ENCODE measurements around the gene PLAAT4. TPM values are rescaled to one million over a fixed set of nuclear protein-coding genes. Genes with fewer than 3 reads are reported as not detected.

Gene PLAAT4
- total RNA-seq, 2 donors from 2014 or later, result 80.8 to 110 TPM

GRCh38 chr11:63504054-63504453, 32.6 kb upstream of the PLAAT4 start:
- H3K27ac Mint-ChIP-seq, result no peak overlapping the region
- DNase-seq (no peak), ATAC-seq (no peak)
- peaks cover 5% of the 10 kb centered on the region for H3K36me3 Mint-ChIP-seq (ENCODE audit: low read depth)
- H3K4me1 Mint-ChIP-seq, result peaks cover 4% of the 10 kb centered on the region
- no peaks in the 10 kb centered on the region for H3K9me3 ChIP-seq (ENCODE audit: control insufficient read depth, low read length, poor library complexity, severe bottlenecking)
- no peak overlapping the region for H3K4me3 Mint-ChIP-seq
- H3K27me3 Mint-ChIP-seq, result no peaks in the 10 kb centered on the region

- no peaks in the 10 kb centered on the region for H3K9me3 ChIP-seq (ENCODE audit: control insufficient read depth, low read length, poor library complexity, severe bottlenecking)
- H3K4me1 Mint-ChIP-seq, result peaks cover 4% of the 10 kb centered on the region
- H3K4me3 Mint-ChIP-seq, result no peak overlapping the region
- no peak for ATAC-seq
- H3K27me3 Mint-ChIP-seq, result no peaks in the 10 kb centered on the region
- H3K27ac Mint-ChIP-seq, result peak overlapping the region; percentile 59
- H3K36me3 Mint-ChIP-seq (ENCODE audit: low read depth), result peaks cover 5% of the 10 kb centered on the region
- no peak for DNase-seq
Observed at GRCh38 chr11:63504933-63505586, 31.5 kb upstream of the PLAAT4 start.

- H3K9me3 ChIP-seq (ENCODE audit: control insufficient read depth, low read length, poor library complexity, severe bottlenecking), result no peaks in the 10 kb centered on the region
- DNase-seq (no peak), ATAC-seq (no peak)
- no peaks in the 10 kb centered on the region for H3K27me3 Mint-ChIP-seq
- no peaks in the 10 kb centered on the region for H3K36me3 Mint-ChIP-seq (ENCODE audit: low read depth)
- H3K4me3 Mint-ChIP-seq, result no peak within 1 kb of the TSS
- peak within 1 kb of the TSS; percentile 59 for H3K27ac Mint-ChIP-seq
- H3K4me1 Mint-ChIP-seq, result peaks cover 4% of the 10 kb centered on the region
Observed at GRCh38 chr11:63505857-63506528, 30.6 kb upstream of the PLAAT4 start, which contains the start of gene LGALS12. Gene LGALS12 (plus strand): TSS chr11:63506084. CDS start chr11:63506459, 375 bp downstream.

GRCh38 chr11:63506876-63507275, 29.7 kb upstream of the PLAAT4 start:
- no peaks in the 10 kb centered on the region for H3K9me3 ChIP-seq (ENCODE audit: control insufficient read depth, low read length, poor library complexity, severe bottlenecking)
- H3K27me3 Mint-ChIP-seq, result no peaks in the 10 kb centered on the region
- no peak for ATAC-seq
- peak overlapping the region; percentile 27 for H3K27ac Mint-ChIP-seq
- no peaks in the 10 kb centered on the region for H3K36me3 Mint-ChIP-seq (ENCODE audit: low read depth)
- DNase-seq, result no peak
- H3K4me3 Mint-ChIP-seq, result no peak overlapping the region
- H3K4me1 Mint-ChIP-seq, result peaks cover 4% of the 10 kb centered on the region

GRCh38 chr11:63507511-63507910, 29.1 kb upstream of the PLAAT4 start:
- DNase-seq (no peak), ATAC-seq (no peak)
- no peaks in the 10 kb centered on the region for H3K27me3 Mint-ChIP-seq
- H3K4me3 Mint-ChIP-seq, result no peak overlapping the region
- peak overlapping the region; percentile 27 for H3K27ac Mint-ChIP-seq
- no peaks in the 10 kb centered on the region for H3K36me3 Mint-ChIP-seq (ENCODE audit: low read depth)
- H3K9me3 ChIP-seq (ENCODE audit: control insufficient read depth, low read length, poor library complexity, severe bottlenecking), result no peaks in the 10 kb centered on the region
- H3K4me1 Mint-ChIP-seq, result peaks cover 4% of the 10 kb centered on the region

GRCh38 chr11:63508009-63508408, 28.6 kb upstream of the PLAAT4 start:
- H3K4me3 Mint-ChIP-seq, result no peak overlapping the region
- peak; percentile 39 for ATAC-seq
- peaks cover 4% of the 10 kb centered on the region for H3K4me1 Mint-ChIP-seq
- DNase-seq, result no peak
- peak overlapping the region; percentile 27 for H3K27ac Mint-ChIP-seq
- no peaks in the 10 kb centered on the region for H3K27me3 Mint-ChIP-seq
- H3K9me3 ChIP-seq (ENCODE audit: control insufficient read depth, low read length, poor library complexity, severe bottlenecking), result no peaks in the 10 kb centered on the region
- no peaks in the 10 kb centered on the region for H3K36me3 Mint-ChIP-seq (ENCODE audit: low read depth)

- no peaks in the 10 kb centered on the region for H3K9me3 ChIP-seq (ENCODE audit: control insufficient read depth, low read length, poor library complexity, severe bottlenecking)
- no peak overlapping the region for H3K4me3 Mint-ChIP-seq
- H3K4me1 Mint-ChIP-seq, result peaks cover 4% of the 10 kb centered on the region
- H3K27ac Mint-ChIP-seq, result no peak overlapping the region
- H3K36me3 Mint-ChIP-seq (ENCODE audit: low read depth), result no peaks in the 10 kb centered on the region
- DNase-seq, result no peak
- no peak for ATAC-seq
- no peaks in the 10 kb centered on the region for H3K27me3 Mint-ChIP-seq
Observed at GRCh38 chr11:63508745-63509144, 27.9 kb upstream of the PLAAT4 start.

- DNase-seq (no peak), ATAC-seq (no peak)
- Mint-ChIP-seq H3K4me1 (peaks cover 2% of the 10 kb centered on the region), H3K27me3 (no peaks in the 10 kb centered on the region), H3K36me3 (ENCODE audit: low read depth) (no peaks in the 10 kb centered on the region), H3K4me3 (no peak overlapping the region), H3K27ac (no peak overlapping the region)
- H3K9me3 ChIP-seq (ENCODE audit: control insufficient read depth, low read length, poor library complexity, severe bottlenecking), result no peaks in the 10 kb centered on the region
Observed at GRCh38 chr11:63510360-63511047, 26.1 kb upstream of the PLAAT4 start.

GRCh38 chr11:63511048-63511748, 25.4 kb upstream of the PLAAT4 start:
- Mint-ChIP-seq H3K4me3 (no peak overlapping the region), H3K4me1 (peaks cover 2% of the 10 kb centered on the region), H3K27ac (no peak overlapping the region), H3K27me3 (no peaks in the 10 kb centered on the region), H3K36me3 (ENCODE audit: low read depth) (no peaks in the 10 kb centered on the region)
- DNase-seq (no peak), ATAC-seq (no peak)
- no peaks in the 10 kb centered on the region for H3K9me3 ChIP-seq (ENCODE audit: control insufficient read depth, low read length, poor library complexity, severe bottlenecking)

- Mint-ChIP-seq H3K4me3 (no peak overlapping the region), H3K27ac (peak overlapping the region; percentile 60), H3K27me3 (no peaks in the 10 kb centered on the region), H3K36me3 (ENCODE audit: low read depth) (no peaks in the 10 kb centered on the region), H3K4me1 (peaks cover 7% of the 10 kb centered on the region)
- ATAC-seq, result no peak
- no peak for DNase-seq
- H3K9me3 ChIP-seq (ENCODE audit: control insufficient read depth, low read length, poor library complexity, severe bottlenecking), result no peaks in the 10 kb centered on the region
Observed at GRCh38 chr11:63512816-63513215, 23.8 kb upstream of the PLAAT4 start.

- ATAC-seq (no peak), DNase-seq (no peak)
- peak overlapping the region; percentile 8 for H3K27ac Mint-ChIP-seq
- peaks cover 14% of the 10 kb centered on the region for H3K4me1 Mint-ChIP-seq
- no peaks in the 10 kb centered on the region for H3K9me3 ChIP-seq (ENCODE audit: control insufficient read depth, low read length, poor library complexity, severe bottlenecking)
- H3K36me3 Mint-ChIP-seq (ENCODE audit: low read depth), result no peaks in the 10 kb centered on the region
- H3K4me3 Mint-ChIP-seq, result no peak overlapping the region
- H3K27me3 Mint-ChIP-seq, result no peaks in the 10 kb centered on the region
Observed at GRCh38 chr11:63516109-63516508, 20.5 kb upstream of the PLAAT4 start.

- no peak overlapping the region for H3K27ac Mint-ChIP-seq
- H3K4me3 Mint-ChIP-seq, result no peak overlapping the region
- H3K4me1 Mint-ChIP-seq, result peaks cover 17% of the 10 kb centered on the region
- H3K9me3 ChIP-seq (ENCODE audit: control insufficient read depth, low read length, poor library complexity, severe bottlenecking), result no peaks in the 10 kb centered on the region
- H3K36me3 Mint-ChIP-seq (ENCODE audit: low read depth), result peaks cover 2% of the 10 kb centered on the region
- H3K27me3 Mint-ChIP-seq, result no peaks in the 10 kb centered on the region
- no peak for ATAC-seq
- DNase-seq, result no peak
Observed at GRCh38 chr11:63517156-63517555, 19.5 kb upstream of the PLAAT4 start.

GRCh38 chr11:63518548-63518947, 18.1 kb upstream of the PLAAT4 start:
- no peak for DNase-seq
- H3K9me3 ChIP-seq (ENCODE audit: control insufficient read depth, low read length, poor library complexity, severe bottlenecking), result no peaks in the 10 kb centered on the region
- H3K4me1 Mint-ChIP-seq, result peaks cover 17% of the 10 kb centered on the region
- no peak overlapping the region for H3K4me3 Mint-ChIP-seq
- peak overlapping the region; percentile 83 for H3K27ac Mint-ChIP-seq
- H3K27me3 Mint-ChIP-seq, result no peaks in the 10 kb centered on the region
- peaks cover 2% of the 10 kb centered on the region for H3K36me3 Mint-ChIP-seq (ENCODE audit: low read depth)
- ATAC-seq, result peak; percentile 71

All from T-helper 17 cell (primary cell).